ENCODE measurements around the gene PCBP1.
"Not testable (repeated sequence)": the region's sequence is repeated elsewhere in the genome, so short reads cannot be mapped to it uniquely, and the experiment has no call there.

PCBP1 gene

DNA sequence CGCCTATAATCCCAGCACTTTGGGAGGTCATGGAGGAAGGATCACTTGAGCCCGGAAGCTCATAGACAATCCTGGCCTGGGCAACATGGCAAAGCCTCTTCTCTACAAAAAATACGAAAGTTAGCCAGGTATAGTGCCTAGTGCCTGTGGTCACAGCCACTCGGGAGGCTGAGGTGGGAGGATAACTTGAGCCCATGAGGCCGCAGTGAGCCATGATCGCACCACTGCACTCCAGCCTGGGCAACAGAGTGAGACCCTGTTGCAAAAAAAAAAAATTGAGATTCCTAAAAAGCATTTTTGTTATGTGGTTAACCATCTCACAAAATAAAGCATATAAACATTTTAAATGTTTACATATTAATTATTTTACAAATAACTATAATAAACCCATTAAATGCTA is 13.9 kb downstream of the PCBP1 start:
- DNase-seq: no peak

DNA sequence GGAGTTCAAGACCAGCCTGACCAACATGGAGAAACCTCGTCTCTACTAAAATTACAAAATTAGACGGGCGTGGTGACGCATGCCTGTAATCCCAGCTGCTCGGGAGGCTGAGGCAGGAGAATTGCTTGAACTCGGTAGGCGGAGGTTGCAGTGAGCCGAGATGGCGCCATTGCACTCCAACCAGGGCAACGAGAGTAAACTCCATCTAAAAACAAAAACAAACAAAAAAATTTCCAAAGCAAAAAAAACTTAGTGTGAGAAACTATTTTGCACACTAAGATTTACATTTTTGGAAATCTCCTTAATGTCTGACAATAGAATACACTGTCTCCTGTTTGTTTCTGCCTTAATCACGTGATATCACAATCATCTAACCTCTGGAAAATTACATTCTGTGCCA is 14.4 kb downstream of the PCBP1 start:
- not testable (repeated sequence) for DNase-seq

DNA sequence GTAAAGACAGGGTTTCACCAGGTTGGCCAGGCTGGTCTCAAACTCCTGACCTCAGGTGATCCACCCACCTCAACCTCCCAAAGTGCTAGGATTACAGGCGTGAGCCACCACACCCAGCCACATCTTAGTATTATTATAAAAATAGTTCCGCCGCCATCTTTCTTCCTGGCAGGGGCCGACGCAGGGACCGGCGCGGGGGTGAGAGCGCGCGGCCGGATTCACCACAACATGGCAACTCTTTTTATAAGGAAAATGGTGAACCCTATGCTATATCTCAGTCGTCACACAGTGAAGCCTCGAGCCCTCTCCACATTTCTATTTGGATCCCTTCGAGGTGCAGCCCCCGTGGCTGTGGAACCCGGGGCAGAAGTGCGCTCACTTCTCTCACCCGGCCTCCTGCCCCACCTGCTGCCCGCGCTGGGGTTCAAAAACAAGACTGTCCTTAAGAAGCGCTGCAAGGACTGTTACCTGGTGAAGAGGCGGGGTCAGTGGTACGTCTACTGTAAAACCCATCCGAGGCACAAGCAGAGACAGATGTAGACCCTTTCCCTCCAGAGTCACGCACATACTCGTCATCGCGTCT is 15.1 kb downstream of the PCBP1 start:
- DNase-seq: not testable (repeated sequence)

DNA sequence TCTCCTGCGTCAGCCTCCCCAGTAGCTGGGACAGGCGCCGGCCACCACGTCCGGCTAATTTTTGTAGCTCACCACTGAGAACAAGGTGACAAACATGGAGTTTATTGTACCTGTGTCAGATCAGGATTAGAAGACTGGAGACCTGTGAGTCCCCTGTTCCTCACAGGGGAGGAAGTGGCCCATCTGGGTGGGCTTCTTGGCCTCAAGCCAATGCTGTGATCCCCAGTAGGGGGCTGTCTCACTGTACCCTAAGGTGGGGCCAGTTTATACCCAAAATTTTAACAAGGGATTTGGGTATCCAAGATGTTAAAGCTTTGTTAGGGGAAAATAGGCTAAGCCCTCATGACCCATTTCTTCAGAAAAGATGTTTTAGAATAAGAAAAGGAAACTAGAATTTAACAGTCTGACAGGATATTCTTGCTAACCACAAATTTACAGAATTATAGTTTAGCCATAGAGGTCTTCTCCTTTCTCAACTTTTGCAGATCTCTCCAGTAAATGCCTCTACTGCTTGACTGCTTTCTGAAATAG is 16.3 kb downstream of the PCBP1 start:
- DNase-seq: peak in 1 of 2 donors; percentile 49

DNA sequence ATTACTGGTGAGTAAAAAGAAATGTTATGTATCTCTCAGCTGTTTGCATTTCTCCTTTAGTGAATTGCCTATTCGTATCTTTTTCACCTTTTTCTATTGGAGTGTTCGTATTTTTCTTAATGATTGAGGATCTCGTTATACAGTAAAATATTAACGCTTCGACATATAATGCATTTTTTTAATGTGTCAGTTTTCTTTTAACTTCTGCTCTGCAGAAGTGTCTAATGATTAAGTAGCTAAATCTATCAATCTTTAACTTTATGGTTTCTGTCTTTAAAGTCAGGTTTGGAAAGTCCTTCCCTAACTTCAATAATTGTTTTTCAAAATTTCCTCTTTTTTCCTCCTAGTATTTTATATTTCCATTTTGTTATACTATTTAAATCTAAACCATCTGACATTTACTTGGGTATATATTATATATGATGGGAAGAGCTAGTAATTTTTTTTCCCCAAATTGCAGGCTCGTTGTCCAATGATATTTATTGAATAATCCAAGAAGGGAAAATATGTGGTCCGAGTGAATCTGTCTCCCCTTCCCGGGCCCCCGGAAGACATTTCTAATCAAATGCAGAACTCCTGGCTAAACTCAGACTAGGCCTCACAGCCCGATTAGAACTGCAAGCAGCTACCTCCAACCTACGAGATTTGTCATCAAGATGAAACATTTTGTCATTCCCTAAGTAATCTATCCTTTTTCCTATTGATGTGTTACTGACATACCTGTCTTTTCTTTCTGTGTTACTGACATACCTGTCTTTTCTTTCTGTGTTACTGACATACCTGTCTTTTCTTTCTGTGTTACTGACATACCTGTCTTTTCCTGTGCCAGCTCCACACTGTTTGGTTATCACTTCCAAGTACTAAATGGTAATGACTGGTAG is 17.2 kb downstream of the PCBP1 start:
- DNase-seq: peak in 1 of 2 donors; percentile 43

DNA sequence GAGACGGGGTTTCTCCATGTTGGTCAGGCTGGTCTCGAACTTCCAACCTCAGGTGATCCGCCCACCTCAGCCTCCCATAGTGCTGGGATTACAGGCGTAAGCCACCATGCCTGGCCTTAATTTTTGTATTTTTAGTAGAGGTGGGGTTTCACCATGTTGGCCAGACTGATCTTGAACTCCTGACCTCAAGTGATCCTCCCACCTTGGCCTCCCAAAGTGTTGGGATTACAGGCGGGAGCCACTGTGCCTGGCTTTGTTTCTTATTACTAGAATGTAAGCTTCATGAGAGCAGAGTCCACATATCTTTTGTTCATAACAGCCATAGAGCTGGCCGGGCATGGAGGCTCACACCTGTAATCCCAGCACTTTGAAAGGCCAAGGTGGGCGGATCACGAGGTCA is 18.9 kb downstream of the PCBP1 start:
- not testable (repeated sequence) for DNase-seq

DNA sequence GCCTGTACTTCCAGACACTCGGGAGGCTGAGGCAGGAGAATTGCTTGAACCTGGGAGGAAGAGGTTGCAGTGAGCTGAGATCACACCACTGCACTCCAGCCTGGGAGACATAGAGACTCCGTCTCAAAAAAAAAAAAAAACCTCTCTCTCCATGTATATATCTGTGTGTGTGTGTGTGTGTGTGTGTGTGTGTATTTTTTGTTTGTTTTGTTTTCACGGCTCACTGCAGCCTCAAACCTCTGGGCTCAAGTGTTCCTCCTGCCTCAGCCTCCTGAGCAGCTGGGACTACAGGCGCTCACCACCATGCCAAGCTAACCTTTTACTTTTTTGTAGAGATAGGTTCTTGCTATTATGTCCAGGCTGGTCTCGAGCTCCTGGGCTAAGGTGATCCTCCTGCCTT is 23.1 kb downstream of the PCBP1 start:
- DNase-seq: not testable (repeated sequence)

DNA sequence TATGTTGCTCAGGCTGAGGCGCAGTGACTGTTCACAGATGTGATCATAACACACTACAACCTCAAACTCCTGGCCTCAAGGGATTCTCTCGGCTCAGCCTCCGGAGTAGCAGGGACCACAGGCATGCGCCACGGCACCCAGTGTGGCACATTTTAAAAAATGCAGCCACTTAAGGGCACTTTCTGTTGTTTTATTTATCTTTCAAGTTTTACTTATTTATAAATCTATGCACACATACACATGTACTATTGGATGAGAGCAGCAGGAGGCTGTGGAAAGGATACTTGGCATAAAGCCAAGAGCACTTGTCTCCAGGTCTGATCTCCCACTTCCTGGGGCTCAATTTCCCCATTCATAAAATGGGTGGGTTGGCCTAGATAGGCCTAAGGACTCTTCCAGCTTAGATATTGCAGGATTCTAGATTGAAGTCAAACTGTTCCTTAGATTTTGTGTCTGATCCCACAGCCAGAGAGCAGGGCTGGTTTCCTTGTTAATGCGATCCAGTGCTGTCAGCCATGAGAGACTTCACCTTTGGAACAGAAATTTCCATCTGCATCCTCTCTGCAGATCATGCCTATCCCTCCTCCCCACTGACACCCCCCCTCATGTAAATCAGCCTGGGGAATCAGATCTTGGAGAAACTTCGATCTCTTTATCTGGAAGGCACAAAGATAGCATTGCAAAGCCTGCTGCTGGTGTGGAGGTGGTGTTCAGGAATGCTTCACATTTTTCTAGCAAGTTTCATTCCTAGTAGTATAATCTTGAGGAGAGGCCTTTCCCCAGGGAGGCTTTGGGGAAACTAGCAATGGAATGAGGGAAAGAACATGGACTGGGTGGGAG is 24.7 kb downstream of the PCBP1 start:
- no peak for DNase-seq

DNA sequence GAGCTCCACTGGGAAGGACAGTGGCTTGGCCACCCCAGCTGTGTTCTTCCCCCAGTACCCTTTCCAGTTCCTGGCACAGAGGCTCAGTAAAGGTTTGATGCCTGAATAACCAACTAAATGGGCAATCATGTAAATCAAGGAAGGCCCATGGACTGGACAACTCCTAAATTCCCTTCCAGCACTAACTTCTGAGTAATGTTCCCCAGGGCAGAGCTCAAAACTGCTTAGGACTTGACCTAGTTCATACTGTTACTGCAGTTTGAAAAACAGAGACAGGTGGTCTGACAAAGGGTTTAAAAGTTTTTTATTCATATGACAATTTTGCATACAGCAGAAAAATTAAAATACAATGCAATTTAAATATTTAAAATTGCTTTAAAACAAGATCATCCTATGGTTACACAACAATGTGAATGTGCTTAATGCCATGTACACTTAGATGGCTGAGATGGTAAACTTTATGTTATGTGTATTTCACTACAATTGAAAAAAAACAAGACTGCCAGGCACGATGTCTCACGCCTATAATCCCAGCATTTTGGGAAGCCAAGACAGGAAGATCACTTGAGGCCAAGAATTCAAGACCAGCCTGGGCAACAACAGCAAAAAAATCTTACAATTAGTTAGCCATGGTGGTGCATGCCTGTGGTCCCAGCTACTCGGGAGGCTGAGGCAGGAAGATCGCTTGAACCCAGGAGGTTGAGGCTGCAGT is 26.2 kb downstream of the PCBP1 start:
- no peak for DNase-seq

DNA sequence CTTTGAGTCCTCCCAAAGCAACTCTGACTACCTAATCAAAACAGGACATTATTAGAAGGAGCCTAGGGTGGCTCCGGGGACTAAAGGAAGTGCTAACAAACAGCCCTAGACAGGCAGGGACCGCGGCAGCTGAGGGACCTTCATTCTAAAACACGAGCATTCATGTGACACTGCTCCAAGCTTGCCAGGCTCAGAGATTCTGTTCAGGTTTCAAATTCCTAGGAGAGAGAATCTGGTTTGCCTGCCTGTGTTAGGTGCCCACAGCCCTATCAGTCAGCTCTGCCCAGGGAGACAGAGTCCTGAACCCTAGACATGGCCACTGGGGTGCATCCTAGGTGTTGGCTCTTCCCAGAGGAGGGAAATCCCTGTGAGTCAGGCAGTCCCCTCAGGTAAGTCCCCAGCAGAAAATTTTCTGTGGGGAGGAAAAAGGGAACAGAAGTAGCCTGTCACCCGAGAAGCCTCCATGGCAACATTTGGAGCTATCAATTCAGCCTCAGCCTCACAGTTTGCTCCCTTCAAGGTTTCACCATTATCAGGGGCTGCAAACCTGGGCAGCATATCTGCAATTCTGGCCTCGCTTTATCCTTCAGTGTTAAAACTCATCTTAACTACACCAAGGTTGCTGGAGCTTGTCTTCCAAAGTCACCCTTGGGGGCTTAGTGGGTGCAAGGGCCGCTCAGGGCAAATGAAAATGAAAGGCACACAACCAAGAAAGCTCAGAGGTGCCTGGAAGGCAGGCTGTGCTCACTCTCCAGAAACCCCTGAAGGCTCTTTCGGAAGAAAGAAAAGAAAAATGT is 28.6 kb downstream of the PCBP1 start:
- no peak for DNase-seq

DNA sequence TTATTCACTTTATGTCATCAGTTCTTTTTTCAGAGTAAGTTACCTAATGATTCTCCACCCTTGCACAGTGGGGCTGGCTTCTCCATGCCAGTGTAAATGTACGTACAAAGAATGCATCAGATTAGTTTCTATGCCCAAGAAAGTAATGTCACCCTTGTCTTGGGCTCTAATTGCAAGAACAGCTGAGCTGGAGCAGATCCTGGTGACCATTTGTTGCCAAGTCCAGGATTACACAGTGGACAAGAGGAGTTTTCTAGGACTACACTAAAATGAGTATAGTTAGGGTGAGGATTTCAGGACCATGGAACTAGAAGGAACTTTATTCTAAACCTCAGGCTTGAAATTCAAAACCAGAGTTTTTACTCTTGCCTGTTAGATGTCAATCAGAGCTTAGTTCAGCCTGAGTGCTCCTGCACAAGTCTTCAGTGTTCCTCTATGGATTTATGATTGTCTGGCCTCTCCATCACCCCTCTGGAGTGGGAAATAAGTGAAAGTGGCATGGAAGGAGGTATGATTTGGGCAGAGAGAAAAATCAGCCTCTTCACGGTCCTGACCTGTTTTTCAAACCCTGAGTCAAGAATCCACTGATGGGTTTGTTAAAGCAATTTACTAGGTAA is 29.8 kb downstream of the PCBP1 start:
- no peak for DNase-seq

DNA sequence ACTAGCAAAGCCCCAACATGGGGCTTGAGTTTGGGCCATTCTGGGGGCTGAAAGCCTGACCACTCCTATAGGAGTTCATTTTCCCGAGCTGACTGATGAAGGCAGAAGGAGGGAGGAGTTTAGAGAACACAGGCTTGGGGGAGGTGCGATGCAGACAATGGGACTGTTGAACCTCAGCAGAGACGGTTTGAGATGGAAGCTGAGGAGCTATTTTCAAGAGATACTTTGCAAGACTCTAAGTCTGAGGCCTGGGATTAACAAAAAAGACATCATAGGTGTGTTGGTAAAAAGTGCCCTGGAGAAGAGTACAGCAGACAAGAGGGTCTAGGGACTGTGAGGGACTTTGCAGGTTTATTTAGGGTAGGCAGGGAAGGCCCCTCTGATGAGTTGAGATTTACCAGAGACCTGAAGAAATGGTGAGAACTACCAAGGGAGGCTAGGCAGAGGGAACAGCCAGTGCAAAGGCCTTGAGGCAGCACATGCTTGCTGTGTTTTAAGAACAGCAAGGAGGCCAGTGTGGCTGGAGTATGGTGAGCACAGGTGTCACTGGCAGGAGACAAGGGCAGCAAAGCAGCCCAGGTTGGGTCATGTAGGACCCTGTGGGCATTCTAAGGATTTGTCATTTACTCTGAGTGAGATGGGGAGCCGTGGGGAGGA is 31.6 kb downstream of the PCBP1 start:
- no peak for DNase-seq

DNA sequence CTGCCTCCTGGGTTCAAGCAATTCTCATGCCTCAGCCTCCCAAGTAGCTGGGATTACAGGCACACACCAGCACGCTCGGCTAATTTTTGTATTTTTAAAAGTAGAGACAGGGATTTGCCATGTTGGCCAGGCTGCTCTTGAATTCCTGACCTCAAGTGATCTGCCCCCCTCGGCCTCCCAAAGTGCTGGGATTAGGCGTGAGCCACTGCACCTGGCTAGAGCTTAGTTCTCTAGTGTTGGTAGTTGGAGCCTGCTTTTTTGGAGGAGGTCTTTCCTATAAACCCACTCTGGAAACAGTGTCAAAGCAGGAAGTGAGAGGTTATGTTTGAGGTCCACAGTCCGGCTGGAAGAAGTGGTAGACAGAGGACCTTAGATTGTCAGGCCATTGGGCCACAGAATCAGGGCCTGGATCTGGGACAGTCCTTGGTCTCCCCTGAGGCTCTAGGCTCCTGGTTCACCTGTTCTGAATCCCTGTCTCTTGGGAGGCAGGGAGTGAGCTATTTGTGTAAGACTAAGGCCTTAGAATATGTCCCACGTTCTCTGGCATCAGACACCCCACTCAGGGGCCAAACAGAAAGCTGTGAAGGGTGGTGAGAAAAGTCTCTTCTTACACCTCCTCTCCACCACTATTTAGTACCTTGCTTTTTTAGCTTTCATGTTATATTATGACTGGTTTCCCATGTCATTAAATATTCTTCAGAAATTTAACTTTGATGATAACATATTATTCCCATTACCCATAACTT is 34.5 kb downstream of the PCBP1 start:
- DNase-seq: no peak

DNA sequence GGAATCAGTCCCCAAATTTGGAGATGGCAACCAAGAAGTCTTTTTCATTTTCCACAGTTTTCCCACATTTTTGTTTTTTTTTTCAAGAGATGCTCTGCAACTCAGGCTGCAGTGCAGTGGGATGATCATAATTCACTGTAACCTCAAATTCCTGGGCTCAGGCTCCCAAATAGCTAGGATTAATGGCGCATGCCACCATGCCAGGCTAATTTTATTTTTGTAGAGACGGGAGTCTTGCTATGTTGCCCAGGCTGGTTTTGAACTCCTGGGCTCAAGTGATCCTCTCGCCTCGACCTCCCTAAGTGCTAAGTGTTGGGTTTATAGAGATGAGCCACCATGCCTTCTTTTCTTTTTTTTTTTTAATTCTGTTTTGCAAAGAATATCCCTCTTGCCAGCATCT is 35.2 kb downstream of the PCBP1 start:
- DNase-seq: no peak

DNA sequence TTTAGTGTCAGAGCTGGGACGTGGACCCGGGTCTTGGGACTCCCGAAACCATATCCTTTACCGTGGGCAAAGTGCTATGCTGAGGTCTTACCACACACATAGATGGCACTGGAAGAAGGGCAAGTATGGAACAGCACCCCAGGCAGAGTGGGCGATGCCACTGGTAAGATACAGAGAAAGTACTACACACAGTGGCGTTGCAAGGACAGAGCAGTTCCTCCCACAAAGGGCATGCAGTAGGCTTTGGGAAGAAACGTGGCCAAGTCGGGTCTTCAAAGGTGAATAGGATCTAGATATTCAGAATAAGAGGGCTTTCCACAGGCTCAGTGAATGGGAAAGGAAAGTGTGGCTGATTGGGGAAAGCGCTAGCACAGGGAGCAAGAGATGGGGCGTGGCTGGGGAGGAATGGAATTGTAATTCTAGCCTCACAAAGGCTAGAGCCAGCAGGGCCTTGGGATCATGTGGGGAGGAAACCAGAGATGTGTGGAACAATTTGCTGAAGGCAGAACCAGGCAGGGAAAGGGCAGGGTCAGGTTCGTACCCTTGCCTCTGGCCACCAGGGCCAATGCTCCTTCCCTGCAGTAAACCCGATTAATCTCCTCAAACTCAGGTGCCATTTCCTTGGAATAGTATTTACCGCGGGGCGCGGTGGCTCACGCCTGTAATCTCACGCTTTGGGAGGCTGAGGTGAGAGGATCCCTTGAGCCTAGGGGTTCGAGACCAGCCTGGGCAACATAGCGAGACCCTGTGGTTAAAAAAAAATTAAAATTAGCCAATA is 36.0 kb downstream of the PCBP1 start:
- DNase-seq: no peak

DNA sequence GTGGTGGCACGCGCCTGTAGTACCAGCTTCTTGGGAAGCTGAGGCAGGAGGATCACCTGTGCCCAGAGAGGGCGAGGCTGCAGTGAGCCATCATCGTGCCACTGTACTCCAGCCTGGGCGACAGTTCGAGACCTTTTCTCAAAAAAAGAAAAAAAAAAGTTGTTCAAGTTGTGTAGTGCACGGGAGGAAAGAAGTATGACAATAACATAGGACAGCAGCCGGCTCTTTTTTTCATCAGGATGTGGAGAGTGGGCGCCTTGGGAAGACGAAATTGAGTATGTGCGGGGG is 36.5 kb downstream of the PCBP1 start:
- no peak for DNase-seq

DNA sequence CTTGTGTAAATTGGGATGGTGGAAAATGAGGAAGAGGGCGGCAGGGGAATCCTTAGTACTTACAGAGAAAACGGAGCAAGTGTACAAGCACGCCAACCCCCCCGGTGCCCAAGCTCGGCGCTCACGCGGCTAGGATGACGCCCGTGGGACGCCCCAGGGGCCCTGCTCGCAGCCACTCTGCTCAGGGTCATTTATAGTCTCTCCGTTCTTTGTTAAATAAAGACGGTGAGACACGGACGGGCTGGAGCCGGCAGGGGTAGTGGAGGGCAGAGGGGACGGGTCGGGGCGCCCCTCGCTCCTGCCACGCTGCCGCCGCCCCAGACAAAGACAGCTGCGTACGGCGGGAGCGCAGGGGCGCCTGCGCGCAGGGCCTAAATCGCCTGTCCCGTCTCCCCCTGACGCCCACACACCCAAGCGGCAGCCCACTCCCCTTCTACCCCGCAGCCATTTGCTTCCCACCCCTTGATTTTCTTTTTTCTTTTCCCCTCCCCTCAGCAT is 37.8 kb downstream of the PCBP1 start:
- DNase-seq: peak; percentile 44 to 54

DNA sequence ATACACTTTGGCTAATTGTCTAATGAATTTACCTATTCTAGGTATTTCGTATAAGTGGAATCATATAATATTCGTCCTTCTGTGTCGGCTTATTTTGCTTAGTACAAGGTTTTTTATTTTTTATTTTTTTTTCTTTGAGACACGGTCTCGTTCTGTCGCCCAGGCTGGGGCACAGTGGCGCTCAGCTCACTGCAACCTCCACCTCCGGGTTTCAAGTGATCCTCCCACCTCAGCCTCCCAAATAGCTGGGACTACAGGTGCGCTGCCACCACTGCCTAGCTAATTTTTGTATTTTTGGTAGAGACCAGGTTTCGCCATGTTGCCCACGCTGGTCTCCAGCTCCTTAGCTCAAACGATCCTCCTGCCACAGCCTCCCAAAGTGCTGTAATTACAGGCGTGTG is 38.2 kb downstream of the PCBP1 start:
- no peak for DNase-seq

DNA sequence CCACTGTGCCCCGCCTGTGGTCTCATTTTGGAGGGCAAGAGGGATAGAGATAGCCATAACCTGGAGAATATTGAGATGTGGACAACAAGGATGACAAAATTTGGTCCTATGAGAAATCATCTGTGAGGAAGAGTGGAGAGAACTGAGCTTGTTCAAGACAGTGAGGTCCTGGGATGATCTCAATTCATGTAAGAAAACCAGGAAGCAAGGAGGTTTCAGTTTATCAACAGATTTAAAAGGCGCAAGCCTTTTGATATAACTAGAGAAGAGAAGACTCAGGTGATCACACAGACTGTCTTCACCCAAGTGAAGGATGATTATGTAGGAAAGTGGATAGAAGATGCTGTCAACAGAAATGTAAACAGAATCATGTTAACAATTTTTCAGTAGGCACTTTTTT is 39.1 kb downstream of the PCBP1 start:
- DNase-seq: no peak
